ENCODE results near the gene DNAAF5. TPM values are rescaled to one million over a fixed set of nuclear protein-coding genes. Genes with fewer than 3 reads are reported as not detected.

DNAAF5 gene
- total RNA-seq, 1 donor from 2014 or later = 15.8 TPM

DNA sequence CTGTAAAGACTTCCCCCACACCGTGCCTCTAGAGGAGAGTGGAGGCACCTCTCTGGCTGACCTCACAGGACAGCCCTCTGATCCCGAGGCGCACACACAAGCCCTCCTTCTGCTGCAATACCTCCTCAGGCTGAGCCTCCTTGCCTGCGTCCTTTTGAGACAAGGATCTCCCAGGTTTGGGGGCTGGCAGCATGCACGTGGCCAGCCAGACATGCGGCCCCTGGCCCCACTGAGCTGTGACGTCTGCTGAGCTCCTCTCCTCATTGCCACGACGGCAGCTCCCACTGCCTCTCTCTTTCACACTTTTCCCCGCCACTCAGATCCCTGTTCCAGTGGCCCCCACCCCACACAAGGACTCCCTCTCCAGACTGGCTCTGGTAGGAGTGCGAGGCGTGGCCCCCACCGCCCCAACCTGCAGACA lies 12.2 kb upstream of the DNAAF5 start:
- no peak overlapping the region for H3K4me3 ChIP-seq
- ATAC-seq (no peak), DNase-seq (no peak)
- H3K36me3 ChIP-seq = no peaks in the 10 kb centered on the region
- H3K27me3 ChIP-seq = no peaks in the 10 kb centered on the region
- H3K4me1 ChIP-seq = no peaks in the 10 kb centered on the region
- TF ChIP-seq, protein P1, sequence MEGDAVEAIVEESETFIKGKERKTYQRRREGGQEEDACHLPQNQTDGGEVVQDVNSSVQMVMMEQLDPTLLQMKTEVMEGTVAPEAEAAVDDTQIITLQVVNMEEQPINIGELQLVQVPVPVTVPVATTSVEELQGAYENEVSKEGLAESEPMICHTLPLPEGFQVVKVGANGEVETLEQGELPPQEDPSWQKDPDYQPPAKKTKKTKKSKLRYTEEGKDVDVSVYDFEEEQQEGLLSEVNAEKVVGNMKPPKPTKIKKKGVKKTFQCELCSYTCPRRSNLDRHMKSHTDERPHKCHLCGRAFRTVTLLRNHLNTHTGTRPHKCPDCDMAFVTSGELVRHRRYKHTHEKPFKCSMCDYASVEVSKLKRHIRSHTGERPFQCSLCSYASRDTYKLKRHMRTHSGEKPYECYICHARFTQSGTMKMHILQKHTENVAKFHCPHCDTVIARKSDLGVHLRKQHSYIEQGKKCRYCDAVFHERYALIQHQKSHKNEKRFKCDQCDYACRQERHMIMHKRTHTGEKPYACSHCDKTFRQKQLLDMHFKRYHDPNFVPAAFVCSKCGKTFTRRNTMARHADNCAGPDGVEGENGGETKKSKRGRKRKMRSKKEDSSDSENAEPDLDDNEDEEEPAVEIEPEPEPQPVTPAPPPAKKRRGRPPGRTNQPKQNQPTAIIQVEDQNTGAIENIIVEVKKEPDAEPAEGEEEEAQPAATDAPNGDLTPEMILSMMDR (IDR thresholded peaks at IDR 0.05) = no peak
- no peaks in the 10 kb centered on the region for H3K9me3 ChIP-seq
- H3K27ac ChIP-seq = no peak overlapping the region
- intact Hi-C loops (cut with DNase I) = no loop called here

- TF ChIP-seq, protein P1 (IDR thresholded peaks at IDR 0.05) = no peak
- Histone ChIP-seq H3K4me3 (no peak overlapping the region), H3K36me3 (no peaks in the 10 kb centered on the region), H3K27ac (no peak overlapping the region), H3K27me3 (no peaks in the 10 kb centered on the region), H3K4me1 (no peaks in the 10 kb centered on the region), H3K9me3 (no peaks in the 10 kb centered on the region)
- intact Hi-C loops (cut with DNase I) = no loop called here
- DNase-seq (no peak), ATAC-seq (peak; percentile 53)
These were observed 10.3 kb upstream of the DNAAF5 start for GRCh38 chr7:716222-716621.

- Histone ChIP-seq H3K9me3 (no peaks in the 10 kb centered on the region), H3K27ac (no peak overlapping the region), H3K4me3 (no peak overlapping the region), H3K36me3 (no peaks in the 10 kb centered on the region), H3K27me3 (no peaks in the 10 kb centered on the region), H3K4me1 (no peaks in the 10 kb centered on the region)
- TF ChIP-seq, protein P1 (IDR thresholded peaks at IDR 0.05) = no peak
- intact Hi-C loops (cut with DNase I) = no loop called here
- ATAC-seq (no peak), DNase-seq (no peak)
These were observed 9.9 kb upstream of the DNAAF5 start for GRCh38 chr7:716636-717035.

GRCh38 chr7:721619-722248 lies 4.8 kb upstream of the DNAAF5 start:
- DNase-seq (no peak), ATAC-seq (no peak)
- no peaks in the 10 kb centered on the region for H3K27me3 ChIP-seq
- intact Hi-C loops (cut with DNase I) = no loop called here
- H3K4me3 ChIP-seq = no peak overlapping the region
- no peaks in the 10 kb centered on the region for H3K9me3 ChIP-seq
- no peak overlapping the region for H3K27ac ChIP-seq
- TF ChIP-seq, protein P1 (IDR thresholded peaks at IDR 0.05) = no peak
- peaks cover 9% of the 10 kb centered on the region for H3K4me1 ChIP-seq
- H3K36me3 ChIP-seq = no peaks in the 10 kb centered on the region

GRCh38 chr7:723541-723940 lies 3.0 kb upstream of the DNAAF5 start:
- intact Hi-C loops (cut with DNase I) = no loop called here
- DNase-seq (no peak), ATAC-seq (no peak)
- Histone ChIP-seq H3K4me3 (no peak overlapping the region), H3K27me3 (no peaks in the 10 kb centered on the region), H3K4me1 (peaks cover 12% of the 10 kb centered on the region), H3K36me3 (no peaks in the 10 kb centered on the region), H3K9me3 (no peaks in the 10 kb centered on the region), H3K27ac (no peak overlapping the region)
- TF ChIP-seq, protein P1 (IDR thresholded peaks at IDR 0.05) = no peak

- intact Hi-C loops (cut with DNase I) = no loop called here
- ATAC-seq (no peak), DNase-seq (no peak)
- Histone ChIP-seq H3K9me3 (no peaks in the 10 kb centered on the region), H3K27ac (no peak overlapping the region), H3K27me3 (no peaks in the 10 kb centered on the region), H3K4me3 (no peak overlapping the region), H3K4me1 (peaks cover 12% of the 10 kb centered on the region), H3K36me3 (no peaks in the 10 kb centered on the region)
- TF ChIP-seq, protein P1 (IDR thresholded peaks at IDR 0.05) = no peak
These were observed 2.2 kb upstream of the DNAAF5 start for GRCh38 chr7:724298-724697.

Data from upper lobe of right lung (tissue), 1 donor.